T-helper 17 cell (primary cell): ENCODE data around the gene RSBN1L. TPM values are rescaled to one million over a fixed set of nuclear protein-coding genes. Genes with fewer than 3 reads are reported as not detected.
"Not testable (repeated sequence)": the region's sequence is repeated elsewhere in the genome, so short reads cannot be mapped to it uniquely, and the experiment has no call there.

ENCODE experiments used
- ATAC-seq: fragments of 150-1000 bp; cut with Tn5 transposase; 2 replicates; pipeline ENCODE4 v1.10.0; 2021; ENCODE audit warnings: mild to moderate bottlenecking, moderate library complexity
- DNase-seq, 3 donors: peaks; one replicate each; pipeline versions ENCODE4 v3.0.0 to v3.0.0-alpha.2; 2020 to 2021
- H3K9me3 ChIP-seq: one replicate; pipeline ENCODE4 v1.7.0; 2013; ENCODE audit warnings: low read length, mild to moderate bottlenecking; ENCODE audit not compliant: control insufficient read depth, poor library complexity, severe bottlenecking
- H3K27ac Mint-ChIP-seq: one replicate; pipeline ENCODE4 v1.8.0; 2022; ENCODE audit warnings: mild to moderate bottlenecking, moderate library complexity, mixed read lengths
- H3K27me3 Mint-ChIP-seq: one replicate; pipeline ENCODE4 v1.8.0; 2022; ENCODE audit warnings: mixed read lengths
- H3K36me3 Mint-ChIP-seq: one replicate; pipeline ENCODE4 v1.8.0; 2022; ENCODE audit warnings: low read depth, mixed read lengths
- H3K4me1 Mint-ChIP-seq: one replicate; pipeline ENCODE4 v1.8.0; 2022; ENCODE audit warnings: mild to moderate bottlenecking, mixed read lengths
- H3K4me3 Mint-ChIP-seq: one replicate; pipeline ENCODE4 v1.8.0; 2022; ENCODE audit warnings: mild to moderate bottlenecking, moderate library complexity, mixed read lengths
- total RNA-seq, 4 donors: library from RNA in 2 of 4; stranded (reverse) in 2 of 4; gene quantifications; one replicate each; pipeline ENCODE4 v1.2.3 and lab custom pipeline; 2022 to 2026

RSBN1L gene
- total RNA-seq, 2 donors from 2014 or later, result 19.6 to 20.6 TPM

GRCh38 chr7:77717566-77717965, 21.3 kb downstream of the RSBN1L start:
- H3K36me3 Mint-ChIP-seq, DNase-seq, H3K27me3 Mint-ChIP-seq, H3K9me3 ChIP-seq, ATAC-seq, H3K4me3 Mint-ChIP-seq: not testable (repeated sequence)
- Mint-ChIP-seq H3K4me1 (peaks cover 29% of the 10 kb centered on the region), H3K27ac (peak overlapping the region; percentile 90)

DNA sequence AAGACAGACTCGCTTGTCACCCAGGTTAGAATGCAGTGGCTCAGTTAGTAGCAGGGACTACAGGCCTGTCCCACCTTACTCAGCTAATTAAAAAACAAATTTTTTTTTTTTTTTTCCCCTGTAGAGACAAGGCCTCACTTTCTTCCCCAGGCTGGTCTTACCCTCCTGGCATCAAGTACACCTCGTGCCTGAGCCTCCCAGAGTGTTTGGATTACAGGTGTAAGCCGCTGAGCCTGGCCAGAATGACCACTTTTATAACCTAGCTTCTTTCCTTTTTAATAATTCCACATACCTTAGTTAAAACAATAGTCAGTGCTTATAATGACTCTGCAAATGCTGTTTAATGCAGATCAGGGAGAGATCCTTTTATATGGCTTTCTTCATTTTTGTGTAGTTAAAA, 31.3 kb downstream of the RSBN1L start:
- ATAC-seq (no peak), DNase-seq (no peak)
- peak overlapping the region; percentile 91 for H3K27ac Mint-ChIP-seq
- H3K36me3 Mint-ChIP-seq, result no peaks in the 10 kb centered on the region
- no peaks in the 10 kb centered on the region for H3K27me3 Mint-ChIP-seq
- no peaks in the 10 kb centered on the region for H3K9me3 ChIP-seq
- peaks cover 30% of the 10 kb centered on the region for H3K4me1 Mint-ChIP-seq
- peak overlapping the region; percentile 66 for H3K4me3 Mint-ChIP-seq

DNA sequence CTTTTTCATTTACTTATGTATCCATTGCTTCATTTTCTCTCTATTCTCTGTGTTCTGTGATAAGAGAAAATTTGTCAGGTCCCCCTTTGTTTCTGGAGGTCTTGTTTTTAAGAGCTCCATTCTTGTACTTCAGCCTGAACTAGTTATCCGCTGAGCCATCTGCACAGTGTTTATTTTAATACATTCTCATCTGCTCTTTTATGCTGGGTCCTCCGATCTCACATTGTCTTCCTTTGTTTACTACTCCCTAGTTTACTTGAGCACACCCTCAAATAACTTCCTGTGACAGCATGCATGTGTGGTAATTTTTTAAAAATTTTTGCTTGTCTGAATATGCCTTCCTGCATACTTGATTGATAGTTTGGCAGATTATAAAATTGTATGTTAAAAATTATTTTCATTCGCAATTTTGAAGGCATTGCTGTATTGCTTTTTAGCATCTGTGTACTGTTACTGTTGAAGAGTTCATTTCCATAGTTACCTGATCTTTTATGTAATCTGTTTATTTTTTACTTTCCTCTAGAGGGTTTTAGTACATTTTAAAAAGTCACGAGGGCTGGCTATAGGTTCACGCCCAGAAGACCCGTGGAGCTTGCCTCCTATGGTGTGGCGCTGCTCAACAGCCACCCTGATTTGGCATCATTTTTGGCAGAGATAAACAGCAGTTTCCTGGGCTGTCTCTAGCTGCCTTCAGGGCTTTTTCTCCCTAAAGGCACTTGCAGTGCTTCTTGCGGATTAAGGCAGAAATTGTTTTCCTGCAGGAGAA, 31.9 kb downstream of the RSBN1L start:
- H3K4me1 Mint-ChIP-seq, result peaks cover 35% of the 10 kb centered on the region
- H3K4me3 Mint-ChIP-seq, result peak overlapping the region; percentile 66
- DNase-seq, result no peak
- no peaks in the 10 kb centered on the region for H3K27me3 Mint-ChIP-seq
- ATAC-seq, result peak; percentile 85
- H3K27ac Mint-ChIP-seq, result peak overlapping the region; percentile 91
- no peaks in the 10 kb centered on the region for H3K9me3 ChIP-seq
- H3K36me3 Mint-ChIP-seq, result no peaks in the 10 kb centered on the region

DNA sequence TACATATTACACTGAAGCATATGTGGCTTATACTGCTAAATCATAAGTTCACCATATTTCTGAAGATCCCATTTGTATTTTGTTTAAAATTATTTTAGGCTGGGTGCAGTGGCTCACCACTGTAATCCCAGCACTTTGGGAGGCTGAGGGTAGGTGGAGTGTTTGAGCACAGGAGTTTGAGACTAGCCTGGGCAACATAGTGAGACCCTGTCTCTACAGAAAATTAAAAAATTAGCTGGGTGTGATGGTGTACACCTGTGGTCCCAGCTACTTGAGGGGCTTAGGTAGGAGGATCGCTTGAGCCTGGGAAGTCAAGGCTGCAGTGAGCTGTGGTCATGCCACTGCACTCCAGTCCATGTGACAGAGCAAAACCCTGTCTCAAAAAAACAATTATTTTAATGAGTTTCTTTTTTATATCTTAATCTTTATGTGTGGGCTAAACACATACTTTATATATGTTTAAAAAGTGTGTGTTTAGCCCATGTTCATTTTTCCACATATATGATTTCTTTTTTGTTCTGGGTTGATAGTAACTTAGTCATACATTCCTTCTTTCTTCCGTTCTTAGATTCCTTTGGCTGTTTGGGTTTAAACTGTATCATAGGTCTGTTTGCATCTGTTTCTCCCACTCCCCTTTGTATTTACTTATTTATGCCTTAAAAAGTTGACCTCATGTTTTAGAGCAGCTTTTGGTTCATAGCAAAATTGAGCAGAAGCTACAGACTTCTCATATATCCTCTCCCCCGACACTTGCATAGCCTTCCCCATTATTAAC, 33.5 kb downstream of the RSBN1L start:
- no peak for ATAC-seq
- H3K27ac Mint-ChIP-seq, result peak overlapping the region; percentile 91
- H3K4me1 Mint-ChIP-seq, result peaks cover 36% of the 10 kb centered on the region
- no peak for DNase-seq
- H3K27me3 Mint-ChIP-seq, result no peaks in the 10 kb centered on the region
- no peaks in the 10 kb centered on the region for H3K9me3 ChIP-seq
- peak overlapping the region; percentile 15 for H3K4me3 Mint-ChIP-seq
- H3K36me3 Mint-ChIP-seq, result no peaks in the 10 kb centered on the region

DNA sequence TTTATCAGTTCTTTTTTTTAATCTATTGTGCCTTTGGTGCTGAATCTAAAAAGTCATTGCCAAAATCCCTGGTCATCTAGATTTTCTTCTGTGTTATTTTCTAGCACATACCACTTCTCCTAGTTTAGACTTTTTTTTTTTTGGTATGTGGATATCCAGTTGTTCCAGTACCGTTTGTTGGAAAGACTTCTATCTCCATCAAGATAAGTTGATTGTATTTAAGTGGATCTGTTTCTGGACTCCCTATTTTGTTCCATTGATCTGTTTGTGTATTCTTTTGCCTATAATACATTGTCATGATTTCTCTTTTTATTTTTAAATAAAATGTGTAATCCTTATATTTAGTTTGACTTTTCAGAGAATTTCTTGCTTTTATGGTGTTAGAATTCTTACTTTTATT, 35.5 kb downstream of the RSBN1L start:
- peaks cover 38% of the 10 kb centered on the region for H3K4me1 Mint-ChIP-seq
- no peaks in the 10 kb centered on the region for H3K36me3 Mint-ChIP-seq
- no peak for ATAC-seq
- H3K9me3 ChIP-seq, result no peaks in the 10 kb centered on the region
- H3K27me3 Mint-ChIP-seq, result no peaks in the 10 kb centered on the region
- no peak overlapping the region for H3K4me3 Mint-ChIP-seq
- peak overlapping the region; percentile 88 for H3K27ac Mint-ChIP-seq
- DNase-seq, result no peak

- Mint-ChIP-seq H3K27me3 (no peaks in the 10 kb centered on the region), H3K4me3 (no peak overlapping the region), H3K4me1 (peaks cover 24% of the 10 kb centered on the region), H3K27ac (no peak overlapping the region), H3K36me3 (peaks cover 2% of the 10 kb centered on the region)
- ATAC-seq, result no peak
- H3K9me3 ChIP-seq, result no peaks in the 10 kb centered on the region
- no peak for DNase-seq
These were observed 38.6 kb downstream of the RSBN1L start for GRCh38 chr7:77734659-77735421.

DNA sequence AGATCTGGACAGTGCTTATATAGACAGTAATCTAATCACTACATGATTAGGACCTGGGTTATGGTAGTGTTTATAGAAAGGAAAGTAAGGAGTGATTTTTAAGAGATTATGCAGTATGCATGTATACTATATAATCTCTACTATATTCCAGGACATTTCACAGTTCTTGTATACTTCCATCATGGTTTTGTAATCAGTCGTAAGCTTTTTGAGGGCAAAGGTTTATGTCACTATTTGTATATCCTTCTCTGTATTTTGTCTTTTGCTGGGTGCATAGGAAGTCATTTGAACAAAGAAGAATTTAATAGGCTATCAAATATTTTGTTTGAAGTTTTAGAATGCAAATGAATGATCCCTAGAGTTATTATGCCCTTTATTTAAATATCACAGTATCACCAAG, 39.2 kb downstream of the RSBN1L start:
- ATAC-seq, result no peak
- no peak for DNase-seq
- no peak overlapping the region for H3K27ac Mint-ChIP-seq
- H3K4me3 Mint-ChIP-seq, result no peak overlapping the region
- peaks cover 18% of the 10 kb centered on the region for H3K4me1 Mint-ChIP-seq
- H3K9me3 ChIP-seq, result no peaks in the 10 kb centered on the region
- peaks cover 2% of the 10 kb centered on the region for H3K36me3 Mint-ChIP-seq
- H3K27me3 Mint-ChIP-seq, result no peaks in the 10 kb centered on the region

GRCh38 chr7:77736991-77737390, 40.7 kb downstream of the RSBN1L start:
- H3K9me3 ChIP-seq, result no peaks in the 10 kb centered on the region
- Mint-ChIP-seq H3K36me3 (peaks cover 2% of the 10 kb centered on the region), H3K4me3 (no peak overlapping the region), H3K27ac (no peak overlapping the region), H3K27me3 (no peaks in the 10 kb centered on the region), H3K4me1 (peaks cover 12% of the 10 kb centered on the region)
- DNase-seq, result no peak
- no peak for ATAC-seq

DNA sequence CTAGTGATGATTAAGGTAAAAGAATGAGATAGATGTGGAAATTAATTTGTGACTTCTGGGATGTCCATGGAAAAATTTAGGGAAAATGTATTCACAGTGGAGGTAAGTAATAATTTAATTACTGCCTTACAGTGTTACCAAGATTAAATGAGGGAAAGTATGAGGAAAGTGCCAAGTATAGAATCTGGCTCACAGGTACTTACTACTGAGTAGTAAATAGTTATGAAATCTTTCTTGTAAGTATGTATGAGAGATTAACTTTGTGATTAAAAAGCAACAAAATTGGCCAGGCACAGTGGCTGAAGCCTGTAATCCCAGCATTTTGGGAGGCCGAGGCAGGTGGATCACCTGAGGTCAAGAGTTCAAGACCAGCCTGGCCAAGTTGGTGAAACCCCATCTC, 42.1 kb downstream of the RSBN1L start:
- no peak overlapping the region for H3K4me3 Mint-ChIP-seq
- H3K27me3 Mint-ChIP-seq, result no peaks in the 10 kb centered on the region
- H3K9me3 ChIP-seq, result no peaks in the 10 kb centered on the region
- no peak for ATAC-seq
- DNase-seq, result no peak
- H3K27ac Mint-ChIP-seq, result no peak overlapping the region
- peaks cover 4% of the 10 kb centered on the region for H3K36me3 Mint-ChIP-seq
- H3K4me1 Mint-ChIP-seq, result peaks cover 6% of the 10 kb centered on the region

GRCh38 chr7:77738871-77739270, 42.6 kb downstream of the RSBN1L start:
- Mint-ChIP-seq H3K4me3 (no peak overlapping the region), H3K36me3 (peaks cover 4% of the 10 kb centered on the region), H3K27me3 (no peaks in the 10 kb centered on the region), H3K27ac (peak overlapping the region; percentile 29), H3K4me1 (peaks cover 8% of the 10 kb centered on the region)
- no peaks in the 10 kb centered on the region for H3K9me3 ChIP-seq
- ATAC-seq, result no peak
- DNase-seq, result no peak

GRCh38 chr7:77740257-77740656, 44.0 kb downstream of the RSBN1L start:
- H3K27me3 Mint-ChIP-seq, result no peaks in the 10 kb centered on the region
- no peak for ATAC-seq

GRCh38 chr7:77743518-77743917, 47.3 kb downstream of the RSBN1L start:
- no peaks in the 10 kb centered on the region for H3K9me3 ChIP-seq
- ATAC-seq (no peak), DNase-seq (no peak)
- no peaks in the 10 kb centered on the region for H3K27me3 Mint-ChIP-seq
- peak overlapping the region; percentile 29 for H3K27ac Mint-ChIP-seq
- peaks cover 17% of the 10 kb centered on the region for H3K4me1 Mint-ChIP-seq
- peaks cover 2% of the 10 kb centered on the region for H3K36me3 Mint-ChIP-seq
- H3K4me3 Mint-ChIP-seq, result no peak overlapping the region

More at GRCh38 chr7:77740257-77740656, 44.0 kb downstream of the RSBN1L start:
- Mint-ChIP-seq H3K4me1 (peaks cover 9% of the 10 kb centered on the region), H3K4me3 (no peak overlapping the region), H3K27ac (peak overlapping the region; percentile 47), H3K36me3 (peaks cover 4% of the 10 kb centered on the region)
- DNase-seq, result no peak
- no peaks in the 10 kb centered on the region for H3K9me3 ChIP-seq

DNA sequence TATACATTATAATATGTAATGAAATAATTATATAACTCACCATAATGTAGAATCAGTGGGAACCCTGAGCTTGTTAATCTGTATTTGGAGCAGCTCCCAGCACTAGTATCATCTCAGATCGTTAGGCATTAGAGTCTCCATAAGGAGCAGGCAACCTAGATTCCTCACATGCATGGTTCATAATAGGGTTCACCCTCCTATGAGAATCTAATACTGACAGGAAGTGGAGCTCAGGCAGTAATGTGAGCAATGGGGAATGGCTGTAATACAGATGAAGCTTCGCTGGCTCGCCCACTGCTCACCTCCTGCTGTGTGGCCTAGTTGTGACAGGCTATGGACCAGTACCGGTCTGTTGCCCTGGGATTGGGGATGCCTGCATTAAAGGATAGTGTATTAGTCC, 49.5 kb downstream of the RSBN1L start:
- H3K4me1 Mint-ChIP-seq, result peaks cover 23% of the 10 kb centered on the region
- H3K4me3 Mint-ChIP-seq, result no peak overlapping the region
- H3K9me3 ChIP-seq, result no peaks in the 10 kb centered on the region
- DNase-seq, result no peak
- H3K36me3 Mint-ChIP-seq, result peaks cover 4% of the 10 kb centered on the region
- no peak for ATAC-seq
- peak overlapping the region; percentile 72 for H3K27ac Mint-ChIP-seq
- no peaks in the 10 kb centered on the region for H3K27me3 Mint-ChIP-seq
